WTC11 (cell line): Measurements from ENCODE around the gene SPEN. TPM values are rescaled to one million over a fixed set of nuclear protein-coding genes. Genes with fewer than 3 reads are reported as not detected.

Experiments used
- ATAC-seq: fragments of 200-7000 bp; cut with Tn5 transposase; 2 replicates; pipeline ENCODE4 v1.10.0; 2021; ENCODE audit warnings: mild to moderate bottlenecking, moderate library complexity
- CTCF ChIA-PET: fragments of 300-600 bp; sonication (Branson Sonifier 250); formaldehyde crosslinking; loops from one replicate; lab custom pipeline; 2021; ENCODE audit warnings: antibody characterized with exemption; lab: Charles Lee
- POLR2A ChIA-PET: fragments of 350-600 bp; sonication (Branson Sonifier 250); formaldehyde crosslinking; loops from one replicate; lab custom pipeline; 2021; ENCODE audit warnings: antibody characterized with exemption; lab: Charles Lee
- DNase-seq: peaks from one replicate; pipeline ENCODE4 v3.0.0; 2021; ENCODE audit warnings: low spot score
- H3K27ac Mint-ChIP-seq: 2 replicates; pipeline ENCODE4 v1.8.0; 2021; ENCODE audit warnings: mixed read lengths
- H3K27me3 Mint-ChIP-seq: 2 replicates; pipeline ENCODE4 v1.8.0; 2021; ENCODE audit warnings: low read depth, mild to moderate bottlenecking, moderate library complexity, mixed read lengths
- H3K36me3 Mint-ChIP-seq: 2 replicates; pipeline ENCODE4 v1.8.0; 2021; ENCODE audit warnings: mixed read lengths
- H3K4me1 Mint-ChIP-seq: 2 replicates; pipeline ENCODE4 v1.8.0; 2022; ENCODE audit warnings: mixed read lengths
- H3K4me3 Mint-ChIP-seq: 2 replicates; pipeline ENCODE4 v1.8.0; 2021; ENCODE audit warnings: mild to moderate bottlenecking, moderate library complexity, mixed read lengths
- H3K9me3 Mint-ChIP-seq: 2 replicates; pipeline ENCODE4 v1.8.0; 2021; ENCODE audit warnings: mixed read lengths
- E2F1 ChIP-seq: sonication (generic); formaldehyde crosslinking; IDR thresholded peaks from 2 replicates; pipeline ENCODE4 v1.8.0; 2022; ENCODE audit warnings: mild to moderate bottlenecking, missing genetic modification reagents
- ELF4 ChIP-seq: sonication (generic); formaldehyde crosslinking; IDR thresholded peaks from 2 replicates; pipeline ENCODE4 v1.8.1; 2022; ENCODE audit warnings: low read depth, mild to moderate bottlenecking, moderate library complexity, missing genetic modification reagents
- FOXJ3 ChIP-seq: sonication (generic); formaldehyde crosslinking; IDR thresholded peaks from 2 replicates; pipeline ENCODE4 v1.9.0; 2021; ENCODE audit warnings: missing genetic modification reagents, mild to moderate bottlenecking, borderline replicate concordance
- GABPB1 ChIP-seq: sonication (generic); formaldehyde crosslinking; IDR thresholded peaks from 2 replicates; pipeline ENCODE4 v1.8.1; 2023; ENCODE audit warnings: mild to moderate bottlenecking, missing genetic modification reagents
- HMGXB4 ChIP-seq: sonication (generic); formaldehyde crosslinking; IDR thresholded peaks from 2 replicates; pipeline ENCODE4 v1.8.1; 2023; ENCODE audit warnings: mild to moderate bottlenecking, moderate library complexity, missing genetic modification reagents
- MLX ChIP-seq: sonication (generic); formaldehyde crosslinking; IDR thresholded peaks from 2 replicates; pipeline ENCODE4 v1.8.1; 2023; ENCODE audit warnings: mild to moderate bottlenecking, missing genetic modification reagents, moderate library complexity
- MYBL2 ChIP-seq: sonication (generic); formaldehyde crosslinking; IDR thresholded peaks from 2 replicates; pipeline ENCODE4 v1.8.1; 2023; ENCODE audit warnings: mild to moderate bottlenecking, moderate library complexity, missing genetic modification reagents
- NFATC4 ChIP-seq: fragments of 250-450 bp; sonication (Bioruptor Pico); IDR thresholded peaks from 2 replicates; pipeline ENCODE4 v1.9.0; 2021; ENCODE audit warnings: mild to moderate bottlenecking
- NFYB ChIP-seq: sonication (generic); formaldehyde crosslinking; conservative IDR thresholded peaks from 2 replicates; pipeline ENCODE4 v1.8.0; 2022; ENCODE audit warnings: low read depth, missing genetic modification reagents
- PREB ChIP-seq: sonication (generic); formaldehyde crosslinking; IDR thresholded peaks from 2 replicates; pipeline ENCODE4 v1.8.1; 2022; ENCODE audit warnings: mild to moderate bottlenecking, missing genetic modification reagents, moderate library complexity, borderline replicate concordance
- TEAD1 ChIP-seq: sonication (generic); formaldehyde crosslinking; IDR thresholded peaks from 2 replicates; pipeline ENCODE4 v1.8.0; 2022; ENCODE audit warnings: mild to moderate bottlenecking, missing genetic modification reagents
- TEAD4 ChIP-seq: sonication (generic); formaldehyde crosslinking; IDR thresholded peaks from 2 replicates; pipeline ENCODE4 v1.8.0; 2022; ENCODE audit warnings: mild to moderate bottlenecking, missing genetic modification reagents
- ZBTB21 ChIP-seq: sonication (generic); formaldehyde crosslinking; IDR thresholded peaks from 2 replicates; pipeline ENCODE4 v1.8.1; 2023; ENCODE audit warnings: mild to moderate bottlenecking, missing genetic modification reagents, borderline replicate concordance
- ZNF121 ChIP-seq: sonication (generic); formaldehyde crosslinking; IDR thresholded peaks from 2 replicates; pipeline ENCODE4 v1.8.0; 2023; ENCODE audit warnings: missing genetic modification reagents
- ZNF416 ChIP-seq: fragments of 250-450 bp; sonication (Bioruptor Pico); IDR thresholded peaks from 2 replicates; pipeline ENCODE4 v1.9.0; 2021; ENCODE audit warnings: mild to moderate bottlenecking, inconsistent platforms
- ZNF425 ChIP-seq: fragments of 250-450 bp; sonication (Bioruptor Pico); conservative IDR thresholded peaks from 2 replicates; pipeline ENCODE4 v1.9.0; 2021; ENCODE audit warnings: mild to moderate bottlenecking
- ZNF671 ChIP-seq: fragments of 250-450 bp; sonication (Bioruptor Pico); IDR thresholded peaks from 2 replicates; pipeline ENCODE4 v1.8.0; 2021; ENCODE audit warnings: mild to moderate bottlenecking
- total RNA-seq: library from RNA; stranded (reverse); gene quantifications from 3 replicates; pipeline ENCODE4 v1.2.3, GENCODE V29; 2021
- TF ChIP-seq, protein P1 (sequence below): sonication (generic); formaldehyde crosslinking; IDR thresholded peaks from 2 replicates; pipeline ENCODE4 v1.8.1; 2023; ENCODE audit warnings: mild to moderate bottlenecking, missing genetic modification reagents

SPEN gene
- total RNA-seq, 1 experiment from 2014 or later: 48.8 TPM

DNA sequence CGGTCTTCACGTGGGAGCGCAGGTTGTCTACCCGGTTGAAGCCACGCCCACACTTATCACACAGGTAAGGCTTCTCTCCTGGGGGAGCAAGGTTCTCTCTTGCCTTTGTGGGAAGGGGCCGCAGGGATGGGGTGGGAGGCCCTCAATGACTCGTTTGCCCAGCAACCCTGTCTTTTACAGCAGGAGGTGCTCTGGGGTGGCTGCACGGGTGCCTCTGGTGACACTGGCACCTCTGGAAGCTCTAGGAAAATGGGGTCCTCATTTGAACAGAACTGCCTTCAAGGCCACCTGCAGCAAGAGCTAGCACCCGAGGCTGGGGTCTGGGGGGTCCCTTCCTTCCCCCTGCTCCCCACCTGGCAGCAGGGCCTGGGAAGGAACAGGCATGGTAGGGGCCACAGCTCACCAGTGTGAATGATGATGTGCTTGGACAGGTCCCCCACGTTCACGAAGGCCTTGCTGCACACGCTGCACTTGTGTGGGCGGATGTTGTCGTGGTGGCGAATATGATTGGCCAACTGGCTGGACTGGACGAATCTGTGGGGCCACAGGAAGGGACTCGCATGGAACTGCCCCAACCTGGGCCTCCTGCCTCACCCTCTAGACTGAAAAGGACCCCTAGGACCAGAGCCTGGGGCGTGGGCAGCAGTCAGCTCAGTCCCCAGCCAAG, 95.3 kb downstream of the SPEN start:
- CTCF ChIA-PET: interaction anchor here (1.6 kb wide), 1 partner anchor 127 kb away, joined by 4 read pairs; no protein-coding TSS in a partner anchor
- DNase-seq (no peak), ATAC-seq (no peak)
- POLR2A ChIA-PET: no interaction called here
- Mint-ChIP-seq H3K4me3 (no peak overlapping the region), H3K27ac (no peak overlapping the region), H3K9me3 (no peaks in the 10 kb centered on the region), H3K27me3 (no peaks in the 10 kb centered on the region), H3K36me3 (peaks cover 24% of the 10 kb centered on the region), H3K4me1 (no peaks in the 10 kb centered on the region; the same call in none of the 2 replicates)
- TF ChIP-seq NFYB (CRISPR knock-in tag): no peak
- no peak for TF ChIP-seq ZNF425 (CRISPR knock-in tag)
- TF ChIP-seq ZBTB21 (CRISPR knock-in tag): no peak
- no peak for TF ChIP-seq MYBL2
- TF ChIP-seq NFATC4 (CRISPR knock-in tag): no peak
- no peak for TF ChIP-seq GABPB1 (CRISPR knock-in tag)
- no peak for TF ChIP-seq E2F1 (CRISPR knock-in tag)
- TF ChIP-seq ZNF416 (CRISPR knock-in tag): no peak
- no peak for TF ChIP-seq HMGXB4 (CRISPR knock-in tag)
- TF ChIP-seq ZNF121 (CRISPR knock-in tag): no peak
- no peak for TF ChIP-seq ZNF671
- TF ChIP-seq, protein P1, sequence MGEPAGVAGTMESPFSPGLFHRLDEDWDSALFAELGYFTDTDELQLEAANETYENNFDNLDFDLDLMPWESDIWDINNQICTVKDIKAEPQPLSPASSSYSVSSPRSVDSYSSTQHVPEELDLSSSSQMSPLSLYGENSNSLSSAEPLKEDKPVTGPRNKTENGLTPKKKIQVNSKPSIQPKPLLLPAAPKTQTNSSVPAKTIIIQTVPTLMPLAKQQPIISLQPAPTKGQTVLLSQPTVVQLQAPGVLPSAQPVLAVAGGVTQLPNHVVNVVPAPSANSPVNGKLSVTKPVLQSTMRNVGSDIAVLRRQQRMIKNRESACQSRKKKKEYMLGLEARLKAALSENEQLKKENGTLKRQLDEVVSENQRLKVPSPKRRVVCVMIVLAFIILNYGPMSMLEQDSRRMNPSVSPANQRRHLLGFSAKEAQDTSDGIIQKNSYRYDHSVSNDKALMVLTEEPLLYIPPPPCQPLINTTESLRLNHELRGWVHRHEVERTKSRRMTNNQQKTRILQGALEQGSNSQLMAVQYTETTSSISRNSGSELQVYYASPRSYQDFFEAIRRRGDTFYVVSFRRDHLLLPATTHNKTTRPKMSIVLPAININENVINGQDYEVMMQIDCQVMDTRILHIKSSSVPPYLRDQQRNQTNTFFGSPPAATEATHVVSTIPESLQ (CRISPR knock-in tag): no peak
- TF ChIP-seq MLX (CRISPR knock-in tag): no peak
- no peak for TF ChIP-seq ELF4
- TF ChIP-seq FOXJ3 (CRISPR knock-in tag): no peak
- TF ChIP-seq TEAD4: no peak
- TF ChIP-seq PREB: no peak
- no peak for TF ChIP-seq TEAD1 (CRISPR knock-in tag)
